Stimulated activated CD8-positive, alpha-beta memory T cell treated with anti-CD3 and anti-CD28 coated beads, Interleukin-4, amount 100 ng/mL, for 48 hours (primary cell): Measurements from ENCODE around the gene SULT2B1.
"Not testable (repeated sequence)": the region's sequence is repeated elsewhere in the genome, so short reads cannot be mapped to it uniquely, and the experiment has no call there.

ENCODE experiments used
- DNase-seq: peaks from one replicate; pipeline ENCODE4 v3.0.0-alpha.2; 2020

Gene SULT2B1

GRCh38 chr19:48530066-48530720, 21.8 kb upstream of the SULT2B1 start:
- no peak for DNase-seq

GRCh38 chr19:48530770-48531169, 21.2 kb upstream of the SULT2B1 start:
- no peak for DNase-seq

- no peak for DNase-seq
Observed at GRCh38 chr19:48533770-48534169, 18.2 kb upstream of the SULT2B1 start.

- DNase-seq = no peak
Observed at GRCh38 chr19:48537541-48537940, 14.4 kb upstream of the SULT2B1 start.

GRCh38 chr19:48538057-48538456, 13.9 kb upstream of the SULT2B1 start:
- DNase-seq = not testable (repeated sequence)

- DNase-seq = no peak
Observed at GRCh38 chr19:48539503-48540096, 12.4 kb upstream of the SULT2B1 start.

GRCh38 chr19:48540110-48540509, 11.9 kb upstream of the SULT2B1 start:
- no peak for DNase-seq

- DNase-seq = no peak
Observed at GRCh38 chr19:48541813-48542212, 10.2 kb upstream of the SULT2B1 start.

GRCh38 chr19:48543121-48543710, 8.8 kb upstream of the SULT2B1 start:
- DNase-seq = no peak

GRCh38 chr19:48544856-48545750, 6.9 kb upstream of the SULT2B1 start:
- DNase-seq = no peak

GRCh38 chr19:48547722-48548121, 4.2 kb upstream of the SULT2B1 start:
- no peak for DNase-seq

- DNase-seq = no peak
Observed at GRCh38 chr19:48548253-48548911, 3.6 kb upstream of the SULT2B1 start.

GRCh38 chr19:48549380-48549779, 2.6 kb upstream of the SULT2B1 start:
- no peak for DNase-seq

GRCh38 chr19:48552406-48553322, 692 bp downstream of the SULT2B1 start:
- DNase-seq = no peak

GRCh38 chr19:48553676-48554384, 1.9 kb downstream of the SULT2B1 start:
- no peak for DNase-seq

- no peak for DNase-seq
Observed at GRCh38 chr19:48554385-48555091, 2.6 kb downstream of the SULT2B1 start.

GRCh38 chr19:48556163-48556562, 4.2 kb downstream of the SULT2B1 start:
- no peak for DNase-seq

- no peak for DNase-seq
Observed at GRCh38 chr19:48556825-48557224, 4.9 kb downstream of the SULT2B1 start.

- no peak for DNase-seq
Observed at GRCh38 chr19:48558018-48558684, 6.2 kb downstream of the SULT2B1 start.

- DNase-seq = no peak
Observed at GRCh38 chr19:48560095-48560530, 8.1 kb downstream of the SULT2B1 start.
